NK-92 treated with Interleukin-12 subunit alpha and Interleukin-12 subunit beta, amount 100 ng/mL, for 24 hours (cell line): ENCODE measurements around the gene MSI2.

ENCODE experiments used
- DNase-seq: peaks from one replicate; lab custom pipeline; 2025; lab: John Stamatoyannopoulos, UW

Gene MSI2

GRCh38 chr17:57344261-57344660 lies 87.9 kb downstream of the MSI2 start:
- DNase-seq, result no peak

DNA sequence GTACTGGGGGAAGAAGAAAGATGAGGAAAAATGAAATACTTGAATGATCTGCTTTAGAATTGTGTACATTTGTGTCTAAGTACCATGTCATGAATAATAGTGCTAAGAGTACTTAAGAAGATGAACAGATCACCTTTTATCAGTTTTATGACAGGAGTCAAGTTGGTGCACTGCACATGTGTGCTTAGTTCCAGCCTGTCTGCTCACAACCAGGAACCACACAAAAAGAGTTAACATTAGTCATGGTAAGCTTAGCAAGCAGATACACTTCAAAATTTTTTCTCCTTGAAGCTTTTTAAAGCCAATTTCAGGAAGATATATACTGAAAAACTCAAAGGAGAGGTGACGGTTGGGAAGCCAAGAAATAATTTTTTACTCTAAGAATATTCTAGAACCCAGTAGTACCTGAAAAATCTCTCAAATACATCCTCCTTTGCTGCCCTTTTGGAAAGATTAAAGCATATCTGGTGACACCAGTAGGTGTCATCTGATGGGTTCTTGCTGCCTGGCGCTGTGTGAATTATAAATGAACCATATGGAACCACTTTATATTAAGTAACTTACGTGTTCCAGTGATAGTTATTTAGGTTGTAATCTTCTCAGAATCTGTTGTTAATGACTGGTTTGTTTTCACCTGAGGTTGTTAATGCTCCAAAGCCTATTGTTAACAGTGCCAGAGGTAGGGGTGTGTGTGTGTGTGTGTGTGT lies 93.4 kb downstream of the MSI2 start:
- no peak for DNase-seq

DNA sequence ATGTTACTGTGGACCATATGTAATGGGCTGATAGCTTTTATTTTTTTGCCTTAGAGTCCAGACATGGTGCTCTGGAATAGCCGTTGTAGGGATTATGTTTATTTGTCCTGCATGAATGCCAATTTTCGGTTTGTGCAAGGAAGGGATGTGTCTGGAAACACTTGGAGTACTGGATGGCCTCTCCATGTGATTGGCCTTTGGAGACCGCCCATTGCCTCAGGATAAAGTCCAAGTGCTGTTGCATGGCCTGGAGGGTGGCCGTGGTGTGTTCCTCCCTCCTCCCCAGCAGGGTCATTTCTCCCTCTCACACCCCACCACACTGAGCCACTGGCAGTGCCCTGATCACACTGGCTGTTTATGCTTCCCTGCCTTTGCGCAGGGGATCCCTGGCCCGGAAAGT lies 93.9 kb downstream of the MSI2 start:
- DNase-seq, result no peak

DNA sequence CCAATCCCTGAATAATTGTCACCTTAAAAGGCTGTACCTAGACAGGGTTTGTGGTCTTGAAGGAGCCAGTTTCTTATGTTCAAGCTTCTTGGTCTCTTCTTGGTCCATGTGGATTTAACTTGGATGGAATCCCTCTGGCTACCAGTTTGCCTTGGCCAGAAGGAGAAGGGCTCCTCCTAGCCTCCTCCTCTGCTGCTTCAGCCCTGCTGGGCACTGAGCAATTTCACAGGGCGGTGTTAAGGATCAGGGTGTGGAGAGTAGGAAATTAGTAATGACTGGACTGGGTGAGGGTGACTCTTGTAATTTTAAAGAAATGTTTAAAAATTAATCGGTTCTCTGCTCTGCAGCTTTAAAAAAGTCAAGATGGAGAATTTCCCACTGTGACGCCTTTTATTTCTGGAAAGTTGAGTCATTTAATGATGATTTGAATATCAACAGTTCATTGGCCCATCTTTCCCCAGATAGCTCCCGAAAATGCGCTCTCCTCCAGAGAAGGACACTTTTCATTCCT lies 96.4 kb downstream of the MSI2 start:
- no peak for DNase-seq

DNA sequence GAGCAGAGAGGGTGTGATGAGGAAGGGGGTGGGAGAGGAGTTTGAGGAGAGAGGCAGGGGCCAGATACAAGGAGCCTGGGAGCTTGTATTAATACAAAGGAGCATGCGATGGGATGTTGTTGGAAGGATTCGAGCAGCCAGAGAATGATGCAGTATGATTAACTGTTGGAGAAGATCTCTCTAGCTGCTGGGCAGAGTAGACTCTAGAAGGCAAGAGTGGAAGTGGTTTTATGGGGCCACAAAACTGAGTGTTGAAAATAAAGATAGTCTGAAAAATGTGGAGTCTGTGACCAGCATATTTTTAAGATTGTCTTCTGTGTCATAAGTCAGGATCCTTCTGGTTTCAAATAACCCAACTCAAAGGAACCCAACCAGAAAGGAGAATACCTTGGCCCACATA lies 98.3 kb downstream of the MSI2 start:
- DNase-seq, result no peak

- DNase-seq, result no peak
Measured at GRCh38 chr17:57355090-57355859, 99.0 kb downstream of the MSI2 start.

- no peak for DNase-seq
Measured at GRCh38 chr17:57356153-57356718, 99.9 kb downstream of the MSI2 start.

- DNase-seq, result no peak
Measured at GRCh38 chr17:57356719-57357391, 100.5 kb downstream of the MSI2 start.

- DNase-seq, result no peak
Measured at GRCh38 chr17:57357392-57357784, 101.1 kb downstream of the MSI2 start.

DNA sequence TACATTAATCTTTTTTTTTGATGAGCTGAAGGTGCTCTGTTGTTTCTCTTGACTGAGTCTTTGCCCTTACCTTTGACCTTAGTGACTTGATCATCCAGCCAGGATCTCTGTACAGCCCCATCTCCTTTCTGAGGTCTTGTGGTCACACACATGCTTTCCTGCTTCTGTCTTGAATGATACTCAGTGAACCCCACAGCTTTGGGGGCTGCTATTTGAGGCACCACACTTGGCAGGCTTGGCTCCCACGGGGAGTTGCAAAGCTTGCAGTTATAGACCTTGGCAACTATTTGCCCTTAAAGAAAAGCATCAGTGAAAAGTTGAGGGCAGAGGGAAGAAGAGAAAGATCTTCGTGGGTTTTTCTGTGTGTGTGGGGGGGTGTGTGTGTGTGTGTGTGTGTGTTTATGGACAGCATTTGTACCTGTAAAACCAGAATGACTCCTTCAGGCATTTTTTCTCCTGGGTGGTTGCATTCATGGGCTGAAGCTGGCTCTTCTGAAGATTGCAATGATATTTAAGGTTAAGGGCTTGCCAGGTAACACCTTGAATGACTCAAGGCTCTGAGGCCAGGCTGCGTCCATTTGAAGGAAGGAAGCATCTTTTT lies 101.6 kb downstream of the MSI2 start:
- DNase-seq, result no peak

DNA sequence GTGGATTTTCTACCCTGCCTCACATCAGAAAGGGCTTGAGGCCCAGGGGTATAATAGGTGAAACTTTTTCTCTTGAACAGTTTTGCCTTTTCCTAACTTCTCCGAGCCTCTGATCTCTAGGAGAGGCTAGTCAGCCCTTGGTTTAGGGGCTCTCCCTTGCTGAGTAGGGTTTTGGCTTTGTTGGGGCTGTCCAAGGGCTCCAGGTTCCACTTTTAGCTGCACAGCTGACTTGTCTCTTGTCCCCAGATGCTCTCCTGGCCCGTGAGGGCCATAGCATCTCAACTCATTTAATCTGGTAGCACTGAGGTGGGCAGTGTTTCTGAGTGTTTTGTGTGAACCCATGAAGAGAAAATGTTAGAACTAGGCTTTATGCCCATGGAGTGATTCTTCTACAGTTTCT lies 103.9 kb downstream of the MSI2 start:
- no peak for DNase-seq

GRCh38 chr17:57362797-57363556 lies 106.7 kb downstream of the MSI2 start:
- DNase-seq, result no peak

- no peak for DNase-seq
Measured at GRCh38 chr17:57363580-57363979, 107.3 kb downstream of the MSI2 start.

GRCh38 chr17:57363998-57364643 lies 107.8 kb downstream of the MSI2 start:
- no peak for DNase-seq

- no peak for DNase-seq
Measured at GRCh38 chr17:57365420-57365819, 109.1 kb downstream of the MSI2 start.

- DNase-seq, result no peak
Measured at GRCh38 chr17:57366177-57366557, 109.8 kb downstream of the MSI2 start.

DNA sequence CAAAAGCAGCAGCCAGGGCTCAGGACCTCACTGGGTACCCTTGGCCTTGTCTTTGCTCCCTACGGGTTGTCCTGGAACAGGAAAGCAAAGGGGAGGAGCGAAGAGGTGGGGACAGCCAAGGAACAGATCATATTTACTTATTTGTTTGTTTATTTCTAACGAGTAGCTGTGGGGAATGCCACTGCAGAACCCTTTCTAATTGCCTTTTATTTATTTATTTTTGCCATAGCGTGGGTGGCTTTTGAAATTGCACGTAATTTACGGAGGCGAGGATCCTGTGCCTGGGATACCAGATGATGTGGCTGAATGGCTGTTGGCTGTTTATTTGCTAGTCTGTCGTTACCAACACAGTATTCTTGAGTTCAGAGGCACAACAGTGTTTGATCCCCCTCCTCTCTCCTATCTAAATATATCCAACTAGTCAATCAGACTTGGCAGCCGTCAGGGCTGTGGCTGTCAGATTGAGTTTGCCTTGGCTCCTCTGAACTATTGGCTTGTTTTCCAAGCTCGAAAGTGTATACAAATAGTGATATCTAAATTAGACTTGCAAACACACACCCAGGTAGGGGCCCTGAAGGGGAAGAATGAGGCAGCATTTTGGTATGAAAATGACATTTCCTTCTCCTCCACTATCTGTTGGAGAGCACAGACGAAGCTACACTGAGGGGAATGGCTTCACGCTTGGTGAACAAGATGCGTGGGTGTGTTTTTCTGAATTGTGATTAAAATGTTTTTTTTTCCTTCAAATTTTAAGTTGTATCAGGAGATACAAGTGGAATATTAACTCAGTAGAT lies 110.4 kb downstream of the MSI2 start:
- no peak for DNase-seq

GRCh38 chr17:57368637-57369336 lies 112.5 kb downstream of the MSI2 start:
- no peak for DNase-seq

- DNase-seq, result no peak
Measured at GRCh38 chr17:57369509-57369945, 113.2 kb downstream of the MSI2 start.
